SK-N-SH treated with all-trans-retinoic acid at 6 μM for 48 hours (cell line): ENCODE measurements around the gene CCNI2.

ENCODE experiments used
- ARNTL ChIP-seq: fragments of 450-650 bp; formaldehyde crosslinking; IDR thresholded peaks from 2 replicates; pipeline ENCODE4 v1.5.0; 2020; ENCODE audit warnings: low read depth, mild to moderate bottlenecking, moderate library complexity, borderline replicate concordance
- BACH2 ChIP-seq: fragments of 250-450 bp; sonication (Bioruptor Pico); IDR thresholded peaks from 2 replicates; pipeline ENCODE4 v1.9.0; 2021; ENCODE audit warnings: mild to moderate bottlenecking, borderline replicate concordance
- CREB5 ChIP-seq: fragments of 250-450 bp; sonication (Bioruptor Pico); IDR thresholded peaks from 2 replicates; pipeline ENCODE4 v1.5.1; 2020; ENCODE audit warnings: low read depth, mild to moderate bottlenecking, moderate library complexity
- RARB ChIP-seq: fragments of 250-450 bp; sonication (Bioruptor Pico); IDR thresholded peaks from 2 replicates; pipeline ENCODE4 v1.8.0; 2021; ENCODE audit warnings: mild to moderate bottlenecking, moderate library complexity
- TOX ChIP-seq: fragments of 250-450 bp; sonication (Bioruptor Pico); IDR thresholded peaks from 2 replicates; pipeline ENCODE4 v1.8.0; 2021; ENCODE audit warnings: mild to moderate bottlenecking, moderate library complexity, borderline replicate concordance
- ZC3H10 ChIP-seq: fragments of 250-450 bp; sonication (Bioruptor Pico); IDR thresholded peaks from 2 replicates; pipeline ENCODE4 v1.5.1; 2021; ENCODE audit warnings: mild to moderate bottlenecking, moderate library complexity
- ZNF565 ChIP-seq: fragments of 450-650 bp; formaldehyde crosslinking; conservative IDR thresholded peaks from 2 replicates; pipeline ENCODE4 v1.5.0; 2020; ENCODE audit warnings: low read depth, mild to moderate bottlenecking, moderate library complexity
- TF ChIP-seq, protein P1 (sequence below): fragments of 250-450 bp; sonication (Bioruptor Pico); IDR thresholded peaks from 2 replicates; pipeline ENCODE4 v1.8.0; 2020; ENCODE audit warnings: mild to moderate bottlenecking, moderate library complexity, borderline replicate concordance
- TF ChIP-seq, protein P2 (sequence below): fragments of 250-450 bp; sonication (Bioruptor Pico); IDR thresholded peaks from 2 replicates; pipeline ENCODE4 v1.5.1; 2021; ENCODE audit warnings: mild to moderate bottlenecking, moderate library complexity

DNA sequence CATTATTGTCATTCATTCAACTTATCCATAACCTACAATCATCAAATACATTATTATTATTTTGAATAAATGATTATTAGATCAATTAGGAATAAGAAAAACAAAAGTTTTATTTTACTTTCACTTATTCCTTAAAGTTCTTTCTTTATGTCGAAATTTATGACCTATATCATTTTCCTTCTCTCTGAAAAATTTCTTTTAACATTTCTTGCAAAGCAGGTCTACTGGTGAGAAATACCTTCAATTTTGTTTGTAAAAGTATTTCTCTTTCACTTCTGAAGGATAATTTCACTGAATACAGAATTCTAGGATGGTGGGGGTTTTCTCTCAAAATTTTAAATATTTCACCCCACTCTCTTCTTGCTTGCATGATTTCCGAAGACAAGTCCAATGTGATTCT is 2.6 kb upstream of the CCNI2 start:
- TF ChIP-seq, protein P1, sequence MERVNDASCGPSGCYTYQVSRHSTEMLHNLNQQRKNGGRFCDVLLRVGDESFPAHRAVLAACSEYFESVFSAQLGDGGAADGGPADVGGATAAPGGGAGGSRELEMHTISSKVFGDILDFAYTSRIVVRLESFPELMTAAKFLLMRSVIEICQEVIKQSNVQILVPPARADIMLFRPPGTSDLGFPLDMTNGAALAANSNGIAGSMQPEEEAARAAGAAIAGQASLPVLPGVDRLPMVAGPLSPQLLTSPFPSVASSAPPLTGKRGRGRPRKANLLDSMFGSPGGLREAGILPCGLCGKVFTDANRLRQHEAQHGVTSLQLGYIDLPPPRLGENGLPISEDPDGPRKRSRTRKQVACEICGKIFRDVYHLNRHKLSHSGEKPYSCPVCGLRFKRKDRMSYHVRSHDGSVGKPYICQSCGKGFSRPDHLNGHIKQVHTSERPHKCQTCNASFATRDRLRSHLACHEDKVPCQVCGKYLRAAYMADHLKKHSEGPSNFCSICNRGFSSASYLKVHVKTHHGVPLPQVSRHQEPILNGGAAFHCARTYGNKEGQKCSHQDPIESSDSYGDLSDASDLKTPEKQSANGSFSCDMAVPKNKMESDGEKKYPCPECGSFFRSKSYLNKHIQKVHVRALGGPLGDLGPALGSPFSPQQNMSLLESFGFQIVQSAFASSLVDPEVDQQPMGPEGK (CRISPR knock-in tag) = no peak
- TF ChIP-seq BACH2 (CRISPR knock-in tag) (no peak), RARB (CRISPR knock-in tag) (no peak), TOX (CRISPR knock-in tag) (no peak), CREB5 (CRISPR knock-in tag) (no peak), ARNTL (CRISPR knock-in tag) (no peak), ZNF565 (no peak), ZC3H10 (CRISPR knock-in tag) (no peak)
- TF ChIP-seq, protein P2, sequence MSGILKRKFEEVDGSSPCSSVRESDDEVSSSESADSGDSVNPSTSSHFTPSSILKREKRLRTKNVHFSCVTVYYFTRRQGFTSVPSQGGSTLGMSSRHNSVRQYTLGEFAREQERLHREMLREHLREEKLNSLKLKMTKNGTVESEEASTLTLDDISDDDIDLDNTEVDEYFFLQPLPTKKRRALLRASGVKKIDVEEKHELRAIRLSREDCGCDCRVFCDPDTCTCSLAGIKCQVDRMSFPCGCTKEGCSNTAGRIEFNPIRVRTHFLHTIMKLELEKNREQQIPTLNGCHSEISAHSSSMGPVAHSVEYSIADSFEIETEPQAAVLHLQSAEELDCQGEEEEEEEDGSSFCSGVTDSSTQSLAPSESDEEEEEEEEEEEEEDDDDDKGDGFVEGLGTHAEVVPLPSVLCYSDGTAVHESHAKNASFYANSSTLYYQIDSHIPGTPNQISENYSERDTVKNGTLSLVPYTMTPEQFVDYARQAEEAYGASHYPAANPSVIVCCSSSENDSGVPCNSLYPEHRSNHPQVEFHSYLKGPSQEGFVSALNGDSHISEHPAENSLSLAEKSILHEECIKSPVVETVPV = no peak
